Embryonic facial prominence (tissue), 1 donor: ENCODE measurements around the gene PCP2.
A peak's percentile ranks its signal among the peaks of the same experiment; 100 is the strongest.
"Not testable (repeated sequence)": the region's sequence is repeated elsewhere in the genome, so short reads cannot be mapped to it uniquely, and the experiment has no call there.

ENCODE experiments used
- DNase-seq: peaks from one replicate; pipeline ENCODE4 v3.0.0-alpha.2; 2016; ENCODE audit errors: extremely low spot score

Gene PCP2

GRCh38 chr19:7661744-7662538, 28.4 kb upstream of the PCP2 start:
- DNase-seq, result no peak

DNA sequence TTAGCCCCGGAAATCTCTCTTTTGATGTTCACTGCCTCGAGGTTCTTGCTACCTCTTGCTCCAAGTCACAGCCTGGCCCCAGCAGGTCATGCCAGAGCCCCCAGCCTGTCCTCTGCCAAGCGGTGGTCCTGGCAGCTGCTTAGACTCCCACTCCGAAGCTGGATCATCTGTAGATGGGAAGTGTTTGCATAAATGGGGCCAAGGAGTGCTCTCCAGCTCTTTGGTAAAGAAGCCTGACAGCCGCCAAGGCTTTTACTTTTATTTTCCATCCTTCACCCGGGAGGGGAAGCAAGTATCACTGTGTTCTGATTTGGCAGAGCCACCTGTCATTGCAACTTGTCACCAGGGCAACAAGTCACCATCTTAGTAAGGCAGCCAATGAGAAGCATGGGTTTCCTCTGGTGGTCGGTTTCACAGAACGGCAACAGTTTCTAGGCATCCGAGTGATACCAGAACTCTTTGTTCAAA, 24.7 kb upstream of the PCP2 start:
- no peak for DNase-seq

DNA sequence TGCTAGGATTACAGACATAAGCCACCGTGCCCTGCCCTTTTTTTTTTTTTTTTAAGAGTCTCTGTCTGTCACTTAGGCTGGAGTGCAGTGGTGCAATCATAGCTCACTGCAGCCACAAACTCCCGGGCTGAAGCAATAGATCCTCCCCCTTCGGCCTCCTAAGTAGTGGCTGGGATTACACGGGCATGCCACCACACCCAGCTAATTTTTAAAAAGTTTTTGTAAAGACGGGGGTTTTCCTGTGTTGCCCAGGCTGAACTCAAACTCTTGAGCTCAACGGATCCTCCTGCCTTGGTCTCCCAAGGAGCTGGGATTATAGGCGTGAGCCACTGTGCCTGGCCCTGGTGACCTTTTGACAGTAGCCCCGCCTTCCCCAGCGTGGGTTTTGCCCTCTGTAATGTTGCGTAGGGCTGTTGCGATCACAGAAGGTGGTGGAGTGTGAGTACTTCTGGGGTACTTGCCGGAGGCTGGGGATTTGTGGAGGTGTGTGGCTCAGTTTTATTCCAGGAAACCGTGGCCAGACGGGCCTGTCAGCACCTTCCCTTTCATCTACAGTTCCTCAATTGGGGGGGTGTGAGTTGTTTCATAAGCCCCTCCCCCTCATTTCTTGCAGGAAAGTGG, 23.7 kb upstream of the PCP2 start:
- DNase-seq, result no peak

- DNase-seq, result no peak
Measured at GRCh38 chr19:7655581-7655980, 22.1 kb upstream of the PCP2 start.

- DNase-seq, result no peak
Measured at GRCh38 chr19:7654401-7654800, 20.9 kb upstream of the PCP2 start.

DNA sequence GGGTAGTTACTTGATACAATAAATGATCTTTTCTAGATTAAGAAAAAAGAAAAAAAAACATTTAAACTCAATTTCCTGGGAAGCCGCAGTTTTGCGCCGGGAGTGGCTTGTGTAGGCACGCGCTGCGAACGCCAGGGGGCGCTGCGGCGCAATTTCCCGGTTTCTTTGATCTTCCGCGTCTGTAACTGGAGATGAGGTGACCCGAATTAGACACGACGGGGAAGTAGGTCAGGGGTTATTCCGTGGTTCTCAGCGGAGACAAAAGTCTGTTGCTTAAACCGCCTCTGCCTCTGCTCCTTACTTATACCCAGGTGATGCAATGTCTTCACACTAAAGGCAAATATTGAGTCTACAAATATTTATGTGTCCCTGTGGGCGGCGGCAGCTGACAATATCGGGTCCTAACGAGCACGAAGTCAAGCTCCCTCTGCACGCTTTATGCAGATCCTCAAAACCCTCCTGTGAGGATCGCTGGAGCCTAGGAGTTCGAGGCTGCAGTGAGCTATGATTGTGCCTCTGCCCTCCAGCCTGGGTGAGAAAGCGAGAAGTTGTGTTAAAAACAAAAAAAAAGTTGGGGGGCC, 18.6 kb upstream of the PCP2 start:
- peak; percentile 38 for DNase-seq

GRCh38 chr19:7650148-7650547, 16.6 kb upstream of the PCP2 start:
- no peak for DNase-seq

DNA sequence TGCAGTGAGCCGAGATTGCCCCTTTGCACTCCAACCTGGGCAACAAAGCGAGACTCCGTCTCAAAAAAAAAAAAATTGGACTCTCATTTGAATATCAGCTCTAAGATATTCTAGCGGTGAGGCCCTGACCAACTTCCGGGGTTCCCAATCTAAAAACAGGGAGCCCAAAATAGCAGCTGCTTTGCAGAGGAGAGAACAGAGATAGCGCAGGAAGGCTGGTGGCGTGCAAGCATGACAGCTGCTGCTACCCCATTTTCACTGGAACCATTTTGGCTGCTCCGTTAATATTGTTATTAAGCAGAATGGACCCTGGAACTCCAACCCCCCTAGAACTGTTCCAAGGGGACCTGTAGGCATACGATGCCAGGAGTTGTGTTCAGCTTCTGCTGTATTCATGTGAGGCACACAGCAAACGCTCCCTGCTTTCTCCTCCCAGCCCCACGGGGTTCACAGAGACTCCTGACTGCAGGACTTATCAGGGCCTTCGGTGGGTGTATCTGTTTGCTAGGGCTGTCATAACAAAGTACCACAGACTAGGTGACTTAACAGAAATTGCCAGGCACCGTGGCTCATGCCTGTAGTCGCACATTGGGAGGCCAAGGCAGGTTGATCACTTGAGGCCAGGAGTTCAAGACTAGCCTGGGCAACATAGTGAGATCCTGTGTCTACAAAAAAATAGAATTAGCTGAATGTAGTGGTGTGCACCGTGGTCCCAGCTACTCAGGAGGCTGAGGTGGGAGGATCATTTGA, 14.9 kb upstream of the PCP2 start:
- no peak for DNase-seq

DNA sequence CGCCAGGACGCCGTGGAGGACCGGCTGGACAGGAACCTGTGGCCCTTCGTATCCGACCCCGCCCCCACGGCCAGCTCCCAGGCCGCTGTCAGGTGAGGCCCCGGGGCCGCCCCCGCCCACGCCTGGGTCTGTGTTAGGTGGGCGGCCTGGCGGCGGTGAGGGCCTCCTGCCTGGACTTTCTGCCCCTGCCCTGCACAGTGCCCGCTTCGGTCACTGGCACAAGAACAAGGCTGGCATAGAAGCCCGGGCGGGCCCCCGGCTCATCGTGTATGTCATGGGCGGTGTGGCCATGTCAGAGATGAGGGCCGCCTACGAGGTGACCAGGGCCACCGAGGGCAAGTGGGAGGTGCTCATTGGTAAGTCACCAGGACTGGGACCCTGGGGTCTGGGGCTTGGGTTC, 13.6 kb upstream of the PCP2 start:
- DNase-seq, result no peak

DNA sequence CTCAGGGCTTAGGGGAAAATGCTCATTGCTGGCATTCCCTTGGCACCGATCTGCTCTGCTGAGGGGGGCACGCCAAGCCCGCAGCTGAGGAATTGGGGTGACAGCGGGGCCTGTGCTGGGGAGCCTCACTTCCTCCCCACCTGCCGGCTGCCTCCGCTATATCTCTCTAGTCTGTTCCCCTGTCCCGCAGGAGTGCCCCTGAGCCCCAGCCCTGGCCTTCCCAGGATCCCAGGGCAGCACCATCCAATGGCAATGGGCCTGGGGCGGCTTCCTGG, 12.8 kb upstream of the PCP2 start:
- DNase-seq, result no peak

DNA sequence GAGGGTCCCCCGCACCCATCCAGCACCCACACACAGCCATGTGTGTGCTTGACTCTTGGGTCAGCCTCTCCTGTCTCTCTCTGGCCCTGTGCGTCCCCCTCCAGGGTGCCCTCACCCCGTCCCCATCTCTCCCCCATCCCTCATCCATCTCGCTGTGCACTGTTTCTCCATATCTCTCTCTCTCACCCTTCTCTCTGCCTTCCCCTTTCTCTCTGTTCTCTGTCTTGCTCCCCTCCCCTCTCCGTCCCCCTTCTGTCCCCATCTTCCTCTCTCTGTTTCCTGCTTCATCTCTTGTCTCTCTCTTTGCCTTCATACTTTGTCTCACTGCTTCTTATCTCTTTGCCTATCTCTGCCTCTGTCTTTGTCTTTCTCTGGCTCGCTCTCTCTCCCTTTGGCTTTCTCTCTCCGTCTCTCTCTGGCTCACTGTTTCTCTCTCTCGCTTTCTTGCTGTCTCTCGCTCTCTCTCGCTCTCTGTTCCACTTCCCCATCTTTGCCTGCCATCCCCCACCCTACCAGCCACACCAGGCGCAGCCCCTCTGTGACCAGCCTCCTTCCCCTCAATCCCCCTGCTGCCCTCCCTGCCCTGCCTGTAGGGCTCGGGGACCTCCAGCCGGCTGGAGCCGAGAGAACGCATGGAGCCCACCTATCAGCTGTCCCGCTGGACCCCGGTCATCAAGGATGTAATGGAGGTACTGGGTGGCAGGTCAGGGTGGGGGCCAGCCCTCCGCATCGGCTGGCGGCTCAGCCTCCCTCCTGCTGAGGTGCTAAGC, 12.3 kb upstream of the PCP2 start:
- DNase-seq, result no peak

DNA sequence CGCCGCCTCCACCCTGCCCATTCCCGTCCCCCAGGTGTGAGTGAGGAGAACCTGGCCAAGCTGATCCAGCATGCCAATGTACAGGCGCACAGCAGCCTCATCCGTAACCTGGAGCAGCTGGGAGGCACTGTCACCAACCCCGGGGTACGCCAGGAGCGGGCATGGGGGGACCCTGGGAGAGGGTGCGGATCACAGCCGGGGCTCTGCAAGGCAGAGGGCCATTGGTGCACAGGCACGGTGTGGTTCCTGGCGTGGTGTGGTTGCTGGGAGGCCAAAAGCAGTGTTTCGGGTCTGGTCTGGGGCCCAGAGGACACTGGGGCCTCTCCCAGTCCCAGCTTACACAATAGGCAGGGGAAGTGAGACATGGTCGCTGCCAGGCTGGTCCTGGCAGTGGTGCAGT, 11.6 kb upstream of the PCP2 start:
- DNase-seq, result no peak

DNA sequence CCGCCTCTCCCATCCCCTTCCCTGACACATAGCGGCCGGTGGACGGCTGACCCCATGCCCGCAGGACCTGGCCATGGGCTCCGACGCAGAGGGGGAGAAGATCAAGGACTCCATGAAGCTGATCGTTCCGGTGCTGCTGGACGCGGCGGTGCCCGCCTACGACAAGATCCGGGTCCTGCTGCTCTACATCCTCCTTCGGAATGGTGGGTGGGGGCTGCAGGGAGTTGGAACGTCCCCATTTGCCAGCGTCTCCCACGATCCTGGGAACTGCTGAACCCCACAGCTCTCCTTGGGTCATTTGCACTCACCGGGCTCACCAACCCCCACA, 11.0 kb upstream of the PCP2 start:
- no peak for DNase-seq

DNA sequence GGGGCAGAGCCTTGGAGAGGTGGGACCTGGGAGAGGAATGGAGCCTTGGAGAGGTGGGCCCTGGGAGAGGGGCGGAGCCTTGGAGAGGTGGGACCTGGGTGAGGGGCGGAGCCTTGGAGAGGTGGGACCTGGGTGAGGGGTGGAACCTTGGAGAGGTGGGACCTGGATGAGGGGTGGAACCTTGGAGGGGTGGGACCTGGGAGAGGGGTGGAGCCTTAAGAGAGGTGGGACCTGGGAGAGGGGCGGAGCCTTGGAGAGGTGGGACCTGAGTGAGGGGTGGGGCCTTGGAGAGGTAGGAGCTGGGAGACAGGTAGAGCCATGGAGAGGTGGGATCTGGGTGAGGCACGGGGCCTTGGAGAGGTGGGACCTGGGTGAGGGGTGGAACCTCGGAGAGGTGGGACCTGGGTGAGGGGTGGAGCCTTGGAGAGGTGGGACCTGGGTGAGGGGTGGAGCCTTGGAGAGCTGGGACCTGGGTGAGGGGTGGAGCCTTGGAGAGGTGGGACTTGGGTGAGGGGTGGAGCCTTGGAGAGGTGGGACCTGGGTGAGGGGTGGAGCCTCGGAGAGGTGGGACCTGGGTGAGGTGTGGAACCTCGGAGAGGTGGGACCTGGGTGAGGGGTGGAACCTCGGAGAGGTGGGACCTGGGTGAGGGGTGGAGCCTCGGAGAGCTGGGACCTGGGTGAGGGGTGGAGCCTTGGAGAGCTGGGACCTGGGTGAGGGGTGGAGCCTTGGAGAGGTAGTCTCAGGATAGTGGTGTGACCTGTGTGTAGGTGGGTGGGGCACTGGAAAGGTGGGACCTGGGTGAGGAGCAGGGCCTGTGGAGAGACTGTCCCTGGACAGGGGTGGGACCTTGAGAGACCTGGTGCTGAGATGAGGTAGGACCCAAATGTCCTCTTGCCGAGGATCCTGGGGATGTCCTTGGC, 10.4 kb upstream of the PCP2 start:
- DNase-seq, result not testable (repeated sequence)

- no peak for DNase-seq
Measured at GRCh38 chr19:7643031-7643415, 9.5 kb upstream of the PCP2 start.

- DNase-seq, result no peak
Measured at GRCh38 chr19:7642295-7643030, 8.9 kb upstream of the PCP2 start.

DNA sequence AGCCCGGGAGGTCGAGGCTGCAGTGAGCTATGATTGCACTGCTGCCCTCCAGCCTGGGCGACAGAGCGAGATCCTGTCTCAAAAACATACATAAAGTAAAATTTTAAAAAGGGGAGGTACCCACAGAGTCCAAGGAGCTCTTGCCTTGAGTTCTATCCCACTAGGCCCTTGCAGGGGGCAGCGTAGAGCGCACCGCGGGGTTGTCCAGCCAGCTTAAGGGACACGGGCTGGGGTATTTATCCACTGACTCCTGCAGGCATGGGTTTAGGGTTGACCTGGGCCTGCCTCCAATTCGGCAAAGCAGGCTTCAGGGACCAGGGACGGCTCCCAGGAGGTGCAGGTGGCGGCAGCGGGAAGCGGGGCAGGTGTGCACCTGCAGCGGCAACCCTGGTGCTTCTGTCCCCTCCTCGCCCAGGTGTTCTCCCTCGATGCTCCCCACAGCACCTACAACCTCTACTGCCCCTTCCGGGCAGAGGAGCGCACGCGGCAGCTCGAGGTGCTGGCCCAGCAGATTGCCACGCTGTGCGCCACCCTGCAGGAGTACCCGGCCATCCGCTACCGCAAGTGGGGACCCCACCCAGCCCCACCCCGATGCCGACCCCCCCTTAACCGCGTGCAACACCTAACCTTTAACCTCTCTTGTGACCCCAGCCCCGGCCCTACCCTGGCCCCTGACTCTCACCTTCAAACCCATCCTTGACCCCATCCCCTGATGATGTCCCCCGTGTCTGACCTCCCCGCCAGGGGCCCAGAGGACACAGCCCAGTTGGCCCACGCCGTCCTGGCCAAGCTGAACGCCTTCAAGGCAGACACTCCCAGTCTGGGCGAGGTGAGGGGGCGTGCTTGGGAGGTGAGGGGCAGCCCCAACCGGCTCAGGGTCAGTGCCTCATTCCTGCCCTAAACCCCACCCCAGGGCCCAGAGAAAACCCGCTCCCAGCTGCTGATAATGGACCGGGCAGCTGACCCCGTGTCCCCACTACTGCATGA, 8.1 kb upstream of the PCP2 start:
- no peak for DNase-seq

- no peak for DNase-seq
Measured at GRCh38 chr19:7640803-7641202, 7.3 kb upstream of the PCP2 start.

GRCh38 chr19:7639863-7640348, 6.4 kb upstream of the PCP2 start:
- DNase-seq, result no peak
